ENCODE data around the gene TENM4.

DNA sequence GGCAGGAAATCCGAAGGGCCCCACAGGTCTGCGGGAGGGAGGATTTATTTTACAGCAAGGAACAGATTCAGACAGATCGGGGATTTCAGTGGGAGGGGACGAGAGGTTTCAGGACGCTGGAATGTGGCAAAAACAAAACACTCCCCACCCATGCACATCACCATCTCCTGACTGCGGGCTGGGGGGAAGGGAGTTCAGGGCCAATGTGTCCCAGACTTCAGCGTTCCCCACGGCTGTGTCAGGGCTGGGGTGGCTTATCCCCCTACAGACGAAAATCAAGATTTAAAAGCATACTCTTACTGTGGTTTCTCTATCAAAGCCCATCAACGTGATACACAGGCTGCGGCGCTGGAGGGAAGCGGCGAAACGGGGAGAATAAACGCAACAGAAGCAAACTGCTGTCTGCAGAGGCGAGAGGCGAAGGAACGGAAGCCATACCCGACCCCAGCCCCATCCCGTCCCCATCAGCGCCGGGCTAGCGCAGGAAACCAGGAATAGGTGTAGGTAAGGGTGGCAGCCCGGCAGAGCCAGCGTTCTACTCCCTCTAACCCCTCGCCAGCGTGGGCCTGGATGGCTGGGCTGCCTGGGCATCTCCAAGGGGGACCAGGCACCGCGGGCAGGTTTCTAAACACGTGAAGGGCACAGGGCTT is 2.7 kb downstream of the TENM4 start:
- TF ChIP-seq FOXK2 (IDR thresholded peaks at IDR 0.05): no peak
- no peak for TF ChIP-seq SP1 (IDR thresholded peaks at IDR 0.05)
- TF ChIP-seq TARDBP (IDR thresholded peaks at IDR 0.05): no peak
- TF ChIP-seq NFRKB (IDR thresholded peaks at IDR 0.05): no peak
- TF ChIP-seq ELF4 (IDR thresholded peaks at IDR 0.05): no peak
- TF ChIP-seq ZNF384 (IDR thresholded peaks at IDR 0.05): no peak
- no peak for TF ChIP-seq BHLHE40 (IDR thresholded peaks at IDR 0.05; ENCODE audit: borderline replicate concordance)
- no peak for TF ChIP-seq CTBP1 (IDR thresholded peaks at IDR 0.05; ENCODE audit: borderline replicate concordance)

Data from HEK293T (cell line).